GOT3 (cell line): Measurements from ENCODE around the gene RNF130.
"Not testable (repeated sequence)": the region's sequence is repeated elsewhere in the genome, so short reads cannot be mapped to it uniquely, and the experiment has no call there.

Source experiments
- DNase-seq: peaks from one replicate; lab custom pipeline; 2025; ENCODE audit warnings: mixed read lengths; lab: John Stamatoyannopoulos, UW

RNF130 gene

DNA sequence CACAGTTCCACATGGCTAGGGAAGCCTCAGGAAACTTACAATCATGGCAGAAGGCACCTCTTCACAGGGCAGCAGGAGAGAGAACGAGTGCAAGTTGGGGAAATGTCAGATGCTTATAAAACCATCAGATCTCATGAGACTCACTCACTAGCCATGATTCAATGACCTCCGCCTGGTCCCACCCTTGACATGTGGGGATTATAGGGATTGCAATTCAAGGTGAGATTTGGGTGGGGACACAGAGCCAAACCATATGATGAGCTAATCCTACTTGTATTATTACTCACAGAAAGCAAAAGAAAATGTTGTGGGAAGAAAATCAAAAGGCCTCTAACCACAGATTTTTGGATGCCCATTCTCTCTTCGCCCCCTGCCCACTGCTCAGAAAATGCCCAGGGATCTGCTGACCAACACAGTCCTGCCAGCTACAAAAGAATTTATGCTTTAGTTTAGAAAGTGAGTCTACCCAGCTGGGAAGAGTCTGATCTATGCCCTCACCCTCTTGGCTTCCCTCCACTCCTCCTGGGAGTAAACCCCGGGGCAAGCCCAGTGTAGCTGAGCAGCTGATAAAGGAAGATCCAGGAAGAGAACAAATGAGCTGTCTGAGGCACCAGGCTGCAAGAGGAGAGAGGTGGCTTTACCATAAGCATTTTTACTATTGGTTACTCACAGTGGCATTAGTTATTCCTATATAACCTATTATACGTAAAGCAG lies 53.1 kb downstream of the RNF130 start:
- DNase-seq: no peak

GRCh38 chr5:180015523-180015922 lies 56.0 kb downstream of the RNF130 start:
- DNase-seq: not testable (repeated sequence)

DNA sequence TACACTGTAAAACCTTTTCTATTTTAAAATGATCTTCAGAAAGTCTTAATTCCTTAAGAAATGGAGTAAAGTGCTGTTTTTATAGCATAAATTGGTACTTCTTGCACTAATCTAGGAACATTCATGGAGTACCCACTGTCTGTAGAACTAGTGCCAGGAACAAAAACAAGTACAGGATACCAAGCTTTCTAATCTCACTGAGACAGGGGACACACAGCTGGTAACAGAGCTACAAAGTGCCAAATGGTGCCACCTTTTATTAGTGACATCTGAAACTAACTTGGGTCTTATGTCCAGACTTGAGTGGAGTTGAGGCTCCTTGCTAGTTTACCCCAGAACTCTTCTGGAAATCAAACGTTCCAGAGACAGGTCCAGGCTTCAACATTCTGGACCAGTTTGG lies 57.9 kb downstream of the RNF130 start:
- no peak for DNase-seq

GRCh38 chr5:180012316-180012715 lies 59.2 kb downstream of the RNF130 start:
- no peak for DNase-seq

DNA sequence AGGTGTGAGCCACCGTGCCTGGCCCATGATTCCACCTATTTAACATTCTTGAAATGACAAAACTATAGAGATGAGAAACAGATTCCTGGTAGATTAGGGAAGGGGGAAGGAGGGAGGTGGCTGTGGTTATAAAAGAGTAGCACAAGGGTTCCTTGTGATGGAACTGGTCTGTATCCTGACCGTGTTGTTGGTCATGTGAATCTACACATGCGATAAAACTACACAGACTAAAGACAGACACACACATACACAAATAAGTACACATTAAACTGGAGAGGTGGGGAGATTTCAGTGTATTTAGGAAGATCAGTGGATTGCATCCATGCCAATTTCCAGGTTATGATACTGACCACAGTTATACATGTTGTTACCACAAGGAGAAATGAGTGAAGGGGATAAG lies 60.9 kb downstream of the RNF130 start:
- no peak for DNase-seq

DNA sequence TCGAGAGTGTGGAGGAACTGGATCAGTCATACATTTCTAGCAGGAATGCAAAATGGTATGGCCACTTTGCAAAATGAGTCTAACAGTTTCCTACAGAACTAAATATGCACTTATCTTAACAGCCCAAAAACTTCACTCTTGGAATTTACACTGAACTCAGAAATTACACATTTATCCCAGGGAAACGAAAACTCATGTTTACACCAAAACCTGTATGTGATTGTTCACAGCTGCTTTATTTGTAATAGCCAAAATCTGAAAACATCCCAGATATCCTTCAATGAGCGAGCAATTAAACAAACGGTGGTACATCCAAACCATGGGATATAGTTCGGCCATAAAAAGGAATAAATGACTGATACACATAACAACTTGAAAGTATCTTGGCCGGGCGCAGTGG lies 62.0 kb downstream of the RNF130 start:
- DNase-seq: no peak

DNA sequence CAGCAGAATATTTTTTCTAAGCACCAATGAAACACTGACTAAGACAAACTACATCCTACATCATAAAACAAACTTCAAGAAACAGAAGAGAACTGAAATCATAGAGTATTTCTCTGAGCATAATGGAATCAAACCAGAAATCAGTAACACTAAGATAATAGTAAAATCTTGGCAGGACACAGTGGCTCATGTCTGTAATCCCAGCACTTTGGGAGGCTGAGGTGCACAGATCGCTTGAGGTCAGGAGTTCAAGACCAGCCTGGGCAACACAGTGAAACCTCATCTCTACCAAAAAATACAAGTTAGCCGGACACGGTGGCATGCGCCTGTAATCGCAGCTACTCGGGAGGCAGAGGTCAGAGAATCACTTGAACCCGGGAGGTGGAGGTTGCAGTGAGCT lies 63.1 kb downstream of the RNF130 start:
- DNase-seq: no peak

- no peak for DNase-seq
Measured at GRCh38 chr5:180007582-180007981, 64.0 kb downstream of the RNF130 start.

DNA sequence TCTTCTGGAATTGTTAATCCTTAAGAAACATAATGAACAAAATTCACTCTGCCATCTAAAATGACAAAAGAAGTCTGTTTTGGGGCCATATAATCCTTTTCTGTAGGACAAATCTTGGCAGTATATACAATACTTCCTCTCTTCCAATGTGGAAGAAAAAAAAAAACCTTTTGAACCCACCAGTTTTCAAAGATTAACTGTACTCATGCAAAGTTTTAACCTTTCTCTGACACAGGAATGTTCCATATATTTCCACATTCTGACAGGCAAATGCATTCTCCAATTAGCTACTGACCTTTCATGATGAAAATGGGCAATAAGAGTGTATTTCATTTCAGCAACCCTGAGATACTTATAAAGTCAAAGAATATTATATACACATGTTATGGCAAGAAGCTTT lies 65.4 kb downstream of the RNF130 start:
- DNase-seq: no peak

GRCh38 chr5:180003127-180003526 lies 68.4 kb downstream of the RNF130 start:
- no peak for DNase-seq

- DNase-seq: no peak
Measured at GRCh38 chr5:180001742-180002141, 69.8 kb downstream of the RNF130 start.

DNA sequence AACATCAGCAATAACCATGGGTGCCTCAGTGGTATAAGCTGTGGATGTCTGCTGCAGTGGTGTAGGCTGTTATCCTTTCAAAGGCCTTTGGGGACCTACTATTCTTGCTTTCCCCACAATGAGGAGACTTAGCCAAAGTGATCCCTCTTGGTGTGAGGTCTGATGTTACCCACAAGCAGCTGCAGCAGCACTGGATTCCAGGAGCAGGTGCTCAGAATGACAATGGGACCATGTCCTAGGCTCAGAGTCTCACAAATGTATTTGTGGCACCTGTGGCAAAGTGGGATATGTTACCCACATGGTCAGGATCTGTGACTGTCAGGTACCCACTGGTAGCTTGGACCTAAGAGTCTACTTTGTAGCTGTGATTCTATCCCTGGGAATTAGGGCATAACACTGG lies 70.4 kb downstream of the RNF130 start:
- DNase-seq: no peak

DNA sequence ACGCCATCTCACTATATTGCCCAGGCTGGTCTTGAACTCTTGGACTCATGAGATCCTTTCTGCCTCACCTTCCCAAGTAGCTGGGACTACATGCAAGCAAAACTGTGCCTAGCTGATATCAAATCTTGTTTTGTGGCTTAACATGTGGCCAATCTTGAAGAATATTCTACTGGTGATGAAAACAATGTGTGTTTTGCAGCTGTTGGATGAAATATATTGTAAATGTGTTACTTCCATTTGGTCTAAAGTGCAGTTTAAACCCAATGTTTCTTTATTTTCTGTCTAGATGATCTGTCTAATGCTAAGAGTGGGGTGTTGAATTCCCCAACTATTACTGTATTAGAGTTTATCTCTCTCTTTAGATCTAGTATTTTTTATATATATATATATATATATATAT lies 73.1 kb downstream of the RNF130 start:
- no peak for DNase-seq

DNA sequence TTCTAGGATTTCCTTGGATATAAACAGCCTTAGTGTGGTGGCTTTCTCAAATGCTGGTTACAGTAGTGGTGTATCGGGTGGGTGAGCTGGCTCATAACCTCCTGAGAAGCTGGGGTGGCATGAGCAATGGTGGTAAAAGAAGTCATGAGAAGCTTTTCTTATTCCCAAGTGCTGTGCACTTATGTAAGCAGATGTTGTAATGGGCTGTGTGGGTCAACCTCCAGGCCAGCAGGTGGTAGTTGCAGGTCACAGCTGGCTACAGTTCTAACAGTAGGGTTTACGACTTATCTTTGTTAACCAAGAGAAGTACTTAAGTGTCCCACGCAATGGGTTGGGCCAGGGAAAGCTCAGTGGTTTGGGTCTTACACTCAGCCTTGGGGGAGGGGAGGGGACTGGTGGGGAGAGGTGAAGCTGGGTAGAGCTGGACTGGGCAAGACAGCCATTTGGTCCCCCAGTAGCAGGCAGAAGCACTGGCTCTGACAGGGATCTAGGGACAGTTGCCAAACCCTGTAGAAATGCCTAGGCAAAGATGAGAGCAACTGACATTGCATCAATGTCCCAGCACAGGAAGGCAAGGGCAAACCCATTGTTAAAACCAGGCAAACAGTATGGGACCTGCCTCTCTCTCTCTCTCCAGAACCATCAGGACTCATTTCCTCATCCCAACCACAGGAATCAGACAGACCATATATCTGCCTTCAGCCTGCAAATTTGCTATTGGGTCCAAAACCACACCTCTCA lies 76.8 kb downstream of the RNF130 start:
- DNase-seq: no peak

DNA sequence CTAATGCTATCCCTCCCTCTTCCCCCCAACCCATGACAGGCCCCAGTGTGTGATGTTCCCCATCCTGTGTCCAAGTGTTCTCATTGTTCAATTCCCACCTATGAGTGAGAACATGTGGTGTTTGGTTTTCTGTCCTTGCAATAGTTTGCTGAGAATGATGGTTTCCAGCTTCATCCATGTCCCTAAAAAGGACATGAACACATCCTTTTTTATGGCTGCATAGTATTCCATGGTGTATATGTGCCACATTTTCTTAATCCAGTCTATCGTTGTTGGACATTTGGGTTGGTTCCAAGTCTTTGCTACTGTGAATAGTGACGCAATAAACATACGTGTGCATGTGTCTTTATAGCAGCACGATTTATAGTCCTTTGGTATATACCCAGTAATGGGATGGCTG lies 78.7 kb downstream of the RNF130 start:
- not testable (repeated sequence) for DNase-seq

GRCh38 chr5:179991106-179991505 lies 80.5 kb downstream of the RNF130 start:
- no peak for DNase-seq

GRCh38 chr5:179990525-179990924 lies 81.0 kb downstream of the RNF130 start:
- DNase-seq: not testable (repeated sequence)

- no peak for DNase-seq
Measured at GRCh38 chr5:179986328-179986727, 85.2 kb downstream of the RNF130 start.

GRCh38 chr5:179981636-179982035 lies 89.9 kb downstream of the RNF130 start:
- no peak for DNase-seq

DNA sequence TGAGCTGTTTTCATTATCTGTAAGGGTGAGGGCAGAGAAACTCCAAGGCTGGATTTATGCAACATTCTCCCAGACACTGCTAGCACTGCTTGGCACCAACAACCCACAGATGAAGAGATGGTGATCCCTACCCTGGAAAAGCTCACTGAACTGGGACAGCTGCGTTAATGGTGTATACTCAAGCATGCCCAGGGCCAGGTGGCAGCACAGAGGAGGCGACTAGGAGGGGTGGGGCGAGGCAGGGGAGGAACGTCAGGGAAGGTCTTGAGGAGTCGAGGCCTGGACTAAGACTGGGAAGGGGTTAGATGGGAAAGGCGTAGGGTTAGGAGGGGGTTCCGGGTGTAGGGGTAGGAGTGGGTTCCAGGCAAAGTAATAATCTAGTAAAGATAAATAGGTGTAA lies 90.8 kb downstream of the RNF130 start:
- DNase-seq: no peak

DNA sequence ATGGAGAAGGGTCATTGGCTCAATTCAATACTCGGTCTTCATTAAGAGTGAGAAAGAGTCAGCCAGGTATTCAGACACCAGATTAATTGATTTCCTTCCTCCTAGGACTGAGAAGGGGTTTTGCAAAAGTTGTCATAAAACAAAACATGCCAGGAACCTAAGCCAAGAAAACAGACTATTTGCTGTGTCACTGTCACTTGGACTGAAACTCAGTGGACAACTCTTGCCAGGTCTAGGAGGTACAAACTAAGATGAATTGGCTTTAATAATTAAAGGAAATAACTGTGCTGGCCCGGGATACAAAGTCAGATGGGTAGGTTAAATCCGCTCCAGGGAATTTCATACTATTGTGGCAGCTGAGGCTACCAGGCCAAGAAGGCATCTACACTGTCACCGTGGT lies 92.8 kb downstream of the RNF130 start:
- DNase-seq: no peak

DNA sequence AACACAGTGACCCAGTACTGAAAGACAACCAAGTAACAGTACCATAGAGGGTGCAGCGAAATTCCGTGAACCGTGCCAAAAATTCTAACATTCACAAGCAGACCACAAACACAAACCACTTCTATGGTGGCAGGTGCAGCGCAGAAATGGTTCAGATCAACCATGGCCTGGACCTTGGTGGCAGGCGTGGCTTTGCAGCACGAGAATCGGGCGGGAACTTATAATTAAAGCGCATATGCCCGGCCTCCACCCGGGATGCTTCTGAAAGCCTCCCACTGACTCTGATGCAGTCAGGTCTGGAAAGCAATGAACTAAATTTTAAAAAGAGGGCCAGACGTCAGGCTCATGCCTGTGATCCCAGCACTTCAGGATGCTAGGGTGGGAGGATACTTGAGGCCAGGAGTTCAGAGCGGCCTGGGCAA lies 95.8 kb downstream of the RNF130 start:
- no peak for DNase-seq

GRCh38 chr5:179974946-179975712 lies 96.4 kb downstream of the RNF130 start:
- no peak for DNase-seq
